Measurements from ENCODE around the gene SIK1.
"Not testable (repeated sequence)": the region's sequence is repeated elsewhere in the genome, so short reads cannot be mapped to it uniquely, and the experiment has no call there.

- not testable (repeated sequence) for TF ChIP-seq CTCF (IDR thresholded peaks at IDR 0.05); POLR2AphosphoS5 (IDR thresholded peaks at IDR 0.05; ENCODE audit: low read depth, low read length); REST (IDR thresholded peaks at IDR 0.05; ENCODE audit: insufficient read depth in 1 of 2, low read depth in 2 of 2, low read length in 1 of 2); TCF7L2 (IDR thresholded peaks at IDR 0.05; ENCODE audit: low read depth, low read length); SIN3A (IDR thresholded peaks at IDR 0.05; ENCODE audit: borderline replicate concordance, insufficient read depth, low read depth, low read length)
Measured at GRCh38 chr21:43446277-43446932, 19.5 kb upstream of the SIK1 start.
